Stimulated activated CD8-positive, alpha-beta memory T cell treated with anti-CD3 and anti-CD28 coated beads, Interleukin-12 subunit alpha, Interleukin-12 subunit beta, amount 100 ng/mL, for 24 hours (primary cell): Measurements from ENCODE around the gene LORICRIN.
"Not testable (repeated sequence)": the region's sequence is repeated elsewhere in the genome, so short reads cannot be mapped to it uniquely, and the experiment has no call there.

ENCODE experiments used
- DNase-seq: peaks from one replicate; pipeline ENCODE4 v3.0.0-alpha.2; 2020; ENCODE audit errors: extremely low read depth

Gene LORICRIN

DNA sequence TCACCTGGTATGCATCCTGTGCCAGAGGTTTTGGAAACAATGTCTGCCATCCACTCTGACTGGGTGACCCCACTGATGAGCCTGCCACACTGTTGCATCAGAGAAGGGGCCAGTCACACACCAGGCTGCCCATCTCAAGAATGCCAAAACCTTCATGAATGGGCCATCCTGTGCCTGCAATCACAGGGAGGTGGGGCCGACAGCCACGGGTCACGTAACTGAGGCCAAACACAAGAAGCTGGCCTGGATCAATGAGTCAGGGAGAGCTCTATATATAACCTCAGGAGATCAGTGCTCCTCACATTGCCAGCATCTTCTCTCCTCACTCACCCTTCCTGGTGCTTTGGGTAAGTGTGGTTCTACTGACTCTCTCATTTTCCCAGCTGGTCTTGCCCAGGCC, at the start of gene LORICRIN:
LORICRIN (plus strand) TSS at position 301 of the 400 bp plus-strand sequence. CDS start 1,263 bp downstream, outside the sequence.
- no peak for DNase-seq

- DNase-seq = no peak
Measured at GRCh38 chr1:153210206-153210605, 49.3 kb upstream of the LORICRIN start.

DNA sequence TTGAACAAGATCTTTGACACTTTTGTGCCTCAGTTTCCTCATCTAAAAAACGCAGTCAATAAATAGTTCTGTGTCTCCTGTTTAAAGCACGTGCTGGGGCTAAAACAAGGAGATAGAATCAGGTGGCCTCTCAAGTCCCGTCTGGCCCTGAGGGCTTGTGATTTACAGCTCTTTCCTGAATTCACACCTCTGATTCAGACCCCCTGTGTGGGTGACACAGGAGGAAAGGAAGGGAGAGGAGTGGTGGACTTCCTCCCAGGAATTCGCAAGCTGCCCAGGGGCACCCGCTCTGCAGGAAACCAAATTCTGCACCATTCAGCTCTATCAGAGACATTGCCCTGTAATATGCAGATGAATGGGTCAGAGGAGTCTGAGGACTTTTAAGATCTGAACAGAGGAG, 47.3 kb upstream of the LORICRIN start:
- DNase-seq = no peak

- no peak for DNase-seq
Measured at GRCh38 chr1:153213519-153213918, 46.0 kb upstream of the LORICRIN start.

DNA sequence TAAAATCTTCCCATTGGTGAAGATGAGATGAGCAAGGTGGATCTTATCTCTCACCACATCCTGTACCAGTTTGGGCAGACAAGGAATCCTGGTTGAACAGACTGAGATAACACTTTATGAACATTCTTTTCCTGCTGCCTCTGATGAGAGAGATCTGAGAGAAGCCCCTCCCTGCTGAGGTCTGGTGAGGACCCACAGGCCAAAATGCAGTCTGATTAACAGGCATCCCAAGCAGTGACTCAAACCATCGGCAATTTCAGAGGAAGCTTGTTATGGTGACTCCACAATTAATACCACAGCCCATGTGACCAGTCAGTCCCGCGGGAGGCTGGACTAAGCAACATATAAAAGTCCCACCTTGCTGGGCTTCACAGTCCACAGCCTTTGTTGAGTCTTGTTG, 42.3 kb upstream of the LORICRIN start, which contains the start of gene PRR9:
PRR9 (plus strand) TSS at position 373 of the 400 bp plus-strand sequence. CDS start 561 bp downstream, outside the sequence.
- no peak for DNase-seq

DNA sequence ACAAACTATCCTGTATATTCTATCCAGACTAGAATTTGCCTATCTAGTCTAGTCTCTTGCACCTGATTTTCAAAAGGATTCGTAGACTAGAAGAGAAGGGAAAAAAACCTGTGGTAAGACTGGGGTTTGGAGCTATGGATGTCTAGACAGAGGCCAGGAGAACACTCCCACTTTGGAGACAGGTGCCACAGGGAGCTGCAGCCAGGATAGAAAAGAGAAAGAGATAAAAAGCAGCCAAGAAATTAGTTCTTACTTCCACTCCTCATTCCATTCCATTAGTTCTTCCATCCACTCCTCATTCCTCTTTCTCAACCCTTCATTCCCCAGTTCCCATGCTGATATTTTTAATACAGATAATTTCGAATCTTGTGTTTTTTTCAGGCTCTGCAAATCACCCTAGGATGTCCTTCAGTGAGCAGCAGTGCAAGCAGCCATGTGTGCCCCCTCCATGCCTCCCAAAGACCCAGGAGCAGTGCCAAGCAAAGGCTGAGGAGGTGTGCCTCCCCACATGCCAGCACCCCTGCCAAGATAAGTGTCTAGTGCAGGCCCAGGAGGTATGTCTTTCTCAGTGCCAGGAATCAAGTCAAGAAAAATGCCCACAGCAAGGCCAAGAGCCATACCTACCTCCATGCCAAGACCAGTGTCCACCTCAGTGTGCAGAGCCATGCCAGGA, 41.6 kb upstream of the LORICRIN start:
- DNase-seq = no peak

- DNase-seq = no peak
Measured at GRCh38 chr1:153220606-153221303, 38.7 kb upstream of the LORICRIN start.

- DNase-seq = peak; percentile 11
Measured at GRCh38 chr1:153223040-153223891, 36.2 kb upstream of the LORICRIN start.

DNA sequence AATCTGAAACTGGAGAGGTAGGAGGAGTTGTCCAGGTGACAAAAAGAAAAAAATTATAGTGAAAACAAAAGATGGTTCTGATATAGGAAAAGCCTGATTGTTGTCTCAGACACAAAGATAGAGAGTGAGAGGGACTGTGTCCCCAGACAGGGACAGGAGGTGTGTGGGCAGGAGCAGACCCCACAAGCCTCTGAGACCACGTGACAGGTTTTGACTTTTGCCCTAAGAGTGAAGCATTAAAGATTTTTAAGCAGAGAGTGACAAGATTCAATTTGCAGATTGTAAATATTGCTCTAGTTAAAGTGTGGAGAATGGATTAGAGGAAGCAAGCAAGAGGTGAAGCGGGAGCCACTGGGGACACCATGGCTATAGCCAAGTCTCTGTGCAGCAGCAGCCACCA, 31.7 kb upstream of the LORICRIN start:
- no peak for DNase-seq

- DNase-seq = no peak
Measured at GRCh38 chr1:153228491-153228890, 31.0 kb upstream of the LORICRIN start.

DNA sequence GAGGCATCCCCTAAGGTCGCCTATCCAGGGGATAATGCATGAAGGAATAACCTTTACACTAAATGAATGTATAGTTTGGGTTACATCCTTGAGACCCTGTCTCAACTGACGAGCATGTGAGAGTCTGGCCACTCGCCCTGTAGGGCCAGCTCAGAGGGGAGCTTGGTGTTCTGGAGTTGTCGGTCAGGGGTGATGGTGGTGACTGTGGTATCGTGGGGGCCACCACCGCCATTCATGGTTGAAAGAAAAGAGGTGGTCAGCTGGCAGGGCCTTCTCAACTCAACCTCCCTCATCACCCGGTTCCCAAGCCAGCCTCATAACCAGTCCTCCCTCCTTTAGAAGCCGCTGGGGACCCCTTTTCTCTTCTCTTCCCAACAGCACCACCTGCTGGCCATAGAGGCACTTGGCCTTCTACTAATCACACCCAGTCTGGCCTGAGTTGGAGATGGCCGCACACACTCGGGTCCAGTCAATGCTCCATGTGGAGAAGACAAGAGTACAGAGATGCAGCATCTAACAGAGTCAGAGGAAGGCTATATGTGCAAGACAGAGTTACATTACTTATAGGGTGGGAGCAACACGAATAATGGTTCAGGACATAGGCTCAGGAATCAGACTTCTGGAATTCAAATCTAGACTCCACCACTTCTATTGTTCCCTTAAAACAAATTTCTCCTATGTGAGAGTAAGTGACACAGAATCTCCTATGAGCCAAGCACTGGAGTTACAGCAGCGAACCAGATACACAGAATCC, 30.2 kb upstream of the LORICRIN start:
- DNase-seq = not testable (repeated sequence)

DNA sequence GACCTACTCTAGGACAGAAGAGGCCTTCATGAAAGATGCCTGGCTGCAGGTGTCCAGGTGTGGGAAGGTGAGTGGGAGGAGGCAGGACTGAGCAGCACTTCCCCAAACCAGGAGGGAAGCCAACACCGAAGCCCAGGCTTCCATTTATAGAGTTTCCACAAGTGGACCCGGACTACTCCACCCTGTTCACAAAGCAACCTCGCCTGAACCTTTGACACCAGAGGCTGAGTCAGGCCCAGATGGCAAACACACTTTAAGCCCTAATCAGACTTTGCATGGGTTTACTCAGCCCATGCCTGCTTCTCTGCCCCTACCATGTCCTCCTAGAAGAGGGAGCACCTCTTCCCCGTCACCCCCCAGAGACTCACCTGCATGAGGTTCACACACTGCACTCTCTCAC, 28.1 kb upstream of the LORICRIN start:
- no peak for DNase-seq

DNA sequence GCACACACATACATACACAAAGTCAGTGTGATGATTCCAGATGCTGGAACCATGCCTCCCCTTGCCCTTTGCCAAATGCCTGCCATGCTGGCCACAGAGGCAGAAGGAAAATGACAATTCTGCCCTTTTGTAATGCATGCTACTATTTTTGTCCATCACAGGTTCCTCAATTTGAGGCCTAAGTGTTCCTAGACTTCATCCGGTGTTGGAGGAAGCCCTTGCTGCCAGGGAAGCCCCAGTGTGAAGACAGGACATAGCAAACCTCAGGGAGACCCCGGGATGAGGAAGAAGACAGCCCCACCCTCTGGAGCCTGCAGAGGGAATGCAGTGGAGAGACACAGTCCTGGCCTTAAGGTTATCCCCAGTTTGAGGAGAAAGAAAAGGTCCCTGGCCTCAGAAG, 27.7 kb upstream of the LORICRIN start:
- DNase-seq = no peak

DNA sequence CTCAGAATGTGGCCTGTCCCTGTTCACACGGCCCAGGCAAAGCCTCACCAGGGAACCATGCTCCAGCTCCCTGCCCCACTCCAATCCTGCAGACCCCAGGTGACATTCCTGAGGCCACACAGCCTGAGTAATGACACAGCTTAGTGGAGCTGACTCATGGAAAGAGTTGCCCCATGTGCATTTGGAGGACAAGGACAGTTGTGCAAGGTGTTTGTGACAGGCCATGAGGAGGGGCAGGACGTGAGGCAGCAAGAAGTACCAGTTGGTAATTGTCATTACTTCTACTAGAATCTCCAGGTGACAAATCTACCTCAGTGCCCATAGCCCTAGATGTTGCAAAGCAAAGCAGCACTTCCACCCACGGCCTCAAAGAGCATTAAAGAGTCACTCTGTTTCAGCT, 26.9 kb upstream of the LORICRIN start:
- DNase-seq = no peak

DNA sequence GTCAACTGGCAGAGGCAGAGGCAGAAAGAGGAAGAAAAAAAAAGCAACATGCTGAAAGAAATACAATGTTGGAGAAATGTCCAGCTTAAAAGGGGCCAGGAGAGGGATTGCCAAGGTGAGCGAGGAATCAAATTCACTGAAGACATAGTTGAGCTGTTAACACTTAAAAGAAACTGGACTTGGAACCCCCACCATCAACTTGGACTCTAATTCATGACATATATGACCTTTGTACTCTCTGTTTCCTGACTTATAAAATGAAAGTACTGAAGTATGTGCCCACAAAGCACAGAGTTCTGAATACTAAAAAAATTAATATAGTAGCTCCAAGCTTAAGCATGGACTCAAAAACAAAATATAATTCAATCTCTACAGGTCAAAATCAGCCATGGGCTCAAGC, 26.0 kb upstream of the LORICRIN start:
- DNase-seq = no peak

GRCh38 chr1:153238527-153238926, 21.0 kb upstream of the LORICRIN start:
- DNase-seq = no peak

- DNase-seq = no peak
Measured at GRCh38 chr1:153242160-153242559, 17.3 kb upstream of the LORICRIN start.

DNA sequence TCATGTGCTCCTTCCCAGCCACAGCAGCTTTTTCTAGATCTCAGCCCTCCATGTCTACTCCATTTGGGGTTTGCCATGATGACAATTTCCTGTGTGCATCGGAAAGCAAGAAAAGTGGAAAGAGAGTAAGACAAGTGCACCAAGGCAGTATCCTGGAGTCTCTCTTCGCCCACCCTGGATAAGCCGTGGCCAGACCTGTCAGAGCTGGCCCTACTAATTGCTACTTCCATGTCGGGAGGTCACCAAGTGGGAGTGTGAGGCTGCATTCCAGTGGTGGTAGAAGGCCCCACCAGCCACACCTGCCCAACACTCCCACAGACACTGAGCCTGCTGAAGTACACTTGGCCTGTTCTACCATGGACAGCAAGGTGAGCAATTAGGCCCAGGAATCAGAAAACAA, 14.0 kb upstream of the LORICRIN start:
- no peak for DNase-seq

- no peak for DNase-seq
Measured at GRCh38 chr1:153246018-153246417, 13.5 kb upstream of the LORICRIN start.

DNA sequence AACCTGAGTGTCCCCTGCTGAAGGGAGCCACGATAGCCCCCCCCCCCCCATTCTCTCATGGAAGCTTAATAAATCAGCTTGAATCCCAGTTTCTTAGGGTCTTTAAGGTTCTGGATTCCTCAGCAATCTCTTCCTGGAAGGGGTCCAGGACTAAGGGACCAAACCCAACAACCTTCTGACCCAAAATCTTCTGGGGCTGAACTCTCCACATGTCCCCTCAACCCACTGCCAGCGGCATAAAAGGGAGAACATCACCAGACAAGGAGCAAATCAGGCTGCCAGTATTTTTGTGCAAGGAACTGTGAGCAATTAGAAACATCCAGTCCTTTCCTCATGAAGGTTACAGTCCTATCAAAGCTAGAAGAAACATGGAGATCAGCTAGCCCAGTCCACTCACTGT, 12.7 kb upstream of the LORICRIN start:
- no peak for DNase-seq

DNA sequence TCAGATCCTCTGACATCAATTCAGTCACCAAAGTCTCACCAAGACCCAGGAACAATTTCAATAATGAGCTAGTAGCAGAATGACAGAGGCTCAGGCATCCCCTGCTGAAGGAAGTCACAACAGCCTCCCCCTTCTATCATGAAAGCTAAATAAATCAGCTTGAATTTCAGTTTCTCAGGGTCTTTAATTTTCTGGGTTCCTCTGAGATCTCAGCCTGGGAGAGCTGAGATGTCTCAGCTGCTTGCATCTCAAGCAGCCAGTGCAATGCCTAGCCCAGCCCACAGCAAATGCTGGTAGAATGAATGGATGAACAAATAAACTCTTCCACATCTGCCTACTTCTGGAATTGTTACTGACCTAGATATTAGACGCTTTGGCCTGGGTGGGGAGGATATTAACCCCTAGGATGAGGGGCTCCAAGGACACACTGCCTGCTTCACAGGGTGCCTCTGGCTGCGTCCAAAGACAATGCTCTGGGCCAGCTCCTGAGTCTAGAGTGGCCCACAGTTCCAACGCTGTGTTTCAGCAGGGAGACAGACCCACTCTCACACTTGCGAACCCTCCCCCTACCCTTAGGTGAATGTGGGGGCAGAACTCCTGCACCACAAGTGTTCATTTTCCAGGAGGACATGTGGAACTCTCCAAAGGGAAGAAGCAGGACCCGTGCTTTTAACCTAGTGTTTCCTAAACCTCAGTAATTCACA, 11.2 kb upstream of the LORICRIN start:
- DNase-seq = no peak
